OCI-LY3 (cell line): ENCODE data around the gene TRERF1.

Experiments
- H2AFZ ChIP-seq: fragments of 200-600, 300-600 bp; shearing (Covaris generic); 2 replicates; pipeline ENCODE4 v1.6.0; 2014; ENCODE audit warnings: antibody characterized with exemption, low read depth, low read length
- H3K27ac ChIP-seq: fragments of 200-600, 300-600 bp; sonication (generic); 2 replicates; pipeline ENCODE4 v1.5.1; 2014; ENCODE audit warnings: mild to moderate bottlenecking, low read length, moderate library complexity, mixed read lengths
- H3K27me3 ChIP-seq: fragments of 200-600, 300-600 bp; sonication (generic); 2 replicates; pipeline ENCODE4 v1.6.1; 2014; ENCODE audit warnings: low read depth, low read length, mixed read lengths
- H3K36me3 ChIP-seq: fragments of 200-600, 300-600 bp; sonication (generic); replicated peaks from 2 replicates; pipeline ENCODE3; 2014; ENCODE audit warnings: low read depth, low read length, mixed read lengths
- H3K4me1 ChIP-seq: fragments of 300-600, 200-600 bp; sonication (generic); 2 replicates; pipeline ENCODE4 v1.6.1; 2014; ENCODE audit warnings: low read length, mixed read lengths
- H3K4me2 ChIP-seq: fragments of 200-600, 300-600 bp; sonication (generic); 2 replicates; pipeline ENCODE4 v1.6.1; 2014; ENCODE audit warnings: low read length, mixed read lengths
- H3K4me3 ChIP-seq: fragments of 300-600, 200-600 bp; sonication (generic); 2 replicates; pipeline ENCODE4 v1.5.1; 2014; ENCODE audit warnings: antibody characterized with exemption, mild to moderate bottlenecking, low read length, moderate library complexity
- H3K79me2 ChIP-seq: fragments of 300-600, 200-600 bp; shearing (Covaris generic); 2 replicates; pipeline ENCODE4 v1.6.1; 2014; ENCODE audit warnings: mild to moderate bottlenecking, low read length, mixed read lengths
- H3K9ac ChIP-seq: fragments of 300-600, 200-600 bp; shearing (Covaris generic); 2 replicates; pipeline ENCODE4 v1.6.0; 2014; ENCODE audit warnings: mild to moderate bottlenecking, low read length, moderate library complexity
- H3K9me3 ChIP-seq: fragments of 200-600, 300-600 bp; shearing (Covaris generic); 2 replicates; pipeline ENCODE4 v1.6.1; 2014; ENCODE audit warnings: low read length, mixed read lengths; ENCODE audit not compliant: insufficient read depth
- H4K20me1 ChIP-seq: fragments of 200-600, 300-600 bp; sonication (generic); 2 replicates; pipeline ENCODE4 v1.6.1; 2016; ENCODE audit warnings: low read length, mixed read lengths; ENCODE audit not compliant: insufficient read depth
- EZH2phosphoT487 ChIP-seq: fragments of 200-600 bp; shearing (Covaris generic); IDR thresholded peaks from 2 replicates; pipeline ENCODE4 v1.6.1; 2018; ENCODE audit warnings: antibody characterized with exemption, mixed run types, low read depth
- TF ChIP-seq, protein P1 (sequence below): fragments of 200-600, 300-600 bp; sonication (generic); IDR thresholded peaks from 2 replicates; pipeline ENCODE4 v1.5.1; 2014; ENCODE audit warnings: antibody characterized with exemption, low read length, low read depth

Gene TRERF1

DNA sequence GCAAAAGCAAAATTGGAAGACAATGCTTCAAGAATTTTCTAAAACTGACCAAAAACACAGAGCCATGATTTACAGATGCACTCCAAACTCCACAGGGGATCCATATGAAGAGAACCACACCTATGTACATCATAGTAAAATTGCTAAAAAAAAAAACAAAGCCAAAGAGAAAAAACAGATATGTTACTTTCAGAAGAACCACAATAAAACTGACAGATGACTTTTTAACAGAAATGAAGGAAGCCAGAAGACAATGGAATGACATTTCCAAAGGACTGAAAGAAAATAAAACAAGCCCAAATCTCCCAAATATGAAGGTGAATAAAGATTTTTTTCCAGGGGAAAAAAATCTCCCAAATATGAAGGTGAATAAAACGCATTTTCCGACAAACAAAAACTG lies 17.5 kb downstream of the TRERF1 start:
- H3K27ac ChIP-seq: no peak overlapping the region
- H3K27me3 ChIP-seq: no peaks in the 10 kb centered on the region
- peaks cover 50% of the 10 kb centered on the region for H3K36me3 ChIP-seq
- H3K9ac ChIP-seq: no peak overlapping the region
- H4K20me1 ChIP-seq: peaks cover 12% of the 10 kb centered on the region; the same call in 1 of the 2 replicates
- H3K4me2 ChIP-seq: no peak overlapping the region
- peaks cover 55% of the 10 kb centered on the region for H3K79me2 ChIP-seq
- H2AFZ ChIP-seq: no peak overlapping the region
- TF ChIP-seq EZH2phosphoT487: no peak
- peaks cover 17% of the 10 kb centered on the region for H3K9me3 ChIP-seq
- H3K4me1 ChIP-seq: peaks cover 23% of the 10 kb centered on the region
- no peak overlapping the region for H3K4me3 ChIP-seq

DNA sequence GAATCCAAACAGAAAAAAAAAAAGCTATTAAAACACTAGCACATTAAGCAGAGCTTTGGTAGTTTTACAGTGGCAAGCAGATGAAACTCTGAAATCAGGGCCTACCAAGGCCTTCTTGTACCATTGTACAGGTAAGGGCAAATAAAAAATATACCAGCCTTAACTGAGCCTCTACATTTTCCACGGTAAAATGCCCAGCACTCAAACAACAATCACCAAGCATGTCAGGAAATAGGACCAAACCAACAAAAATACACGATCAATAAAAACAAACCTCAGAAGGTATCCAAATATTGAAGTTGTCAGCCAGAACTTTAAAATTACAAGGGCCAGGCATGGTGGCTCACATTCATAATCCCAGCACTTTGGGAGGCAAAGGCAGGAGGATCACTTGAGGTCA lies 18.3 kb downstream of the TRERF1 start:
- no peak for TF ChIP-seq EZH2phosphoT487
- TF ChIP-seq, protein P1, sequence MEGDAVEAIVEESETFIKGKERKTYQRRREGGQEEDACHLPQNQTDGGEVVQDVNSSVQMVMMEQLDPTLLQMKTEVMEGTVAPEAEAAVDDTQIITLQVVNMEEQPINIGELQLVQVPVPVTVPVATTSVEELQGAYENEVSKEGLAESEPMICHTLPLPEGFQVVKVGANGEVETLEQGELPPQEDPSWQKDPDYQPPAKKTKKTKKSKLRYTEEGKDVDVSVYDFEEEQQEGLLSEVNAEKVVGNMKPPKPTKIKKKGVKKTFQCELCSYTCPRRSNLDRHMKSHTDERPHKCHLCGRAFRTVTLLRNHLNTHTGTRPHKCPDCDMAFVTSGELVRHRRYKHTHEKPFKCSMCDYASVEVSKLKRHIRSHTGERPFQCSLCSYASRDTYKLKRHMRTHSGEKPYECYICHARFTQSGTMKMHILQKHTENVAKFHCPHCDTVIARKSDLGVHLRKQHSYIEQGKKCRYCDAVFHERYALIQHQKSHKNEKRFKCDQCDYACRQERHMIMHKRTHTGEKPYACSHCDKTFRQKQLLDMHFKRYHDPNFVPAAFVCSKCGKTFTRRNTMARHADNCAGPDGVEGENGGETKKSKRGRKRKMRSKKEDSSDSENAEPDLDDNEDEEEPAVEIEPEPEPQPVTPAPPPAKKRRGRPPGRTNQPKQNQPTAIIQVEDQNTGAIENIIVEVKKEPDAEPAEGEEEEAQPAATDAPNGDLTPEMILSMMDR: no peak
- Histone ChIP-seq H2AFZ (no peak overlapping the region), H3K9me3 (peaks cover 17% of the 10 kb centered on the region), H3K4me2 (no peak overlapping the region), H3K9ac (no peak overlapping the region), H3K4me3 (no peak overlapping the region), H3K27ac (no peak overlapping the region), H3K36me3 (peaks cover 47% of the 10 kb centered on the region), H3K79me2 (peaks cover 52% of the 10 kb centered on the region), H4K20me1 (peaks cover 9% of the 10 kb centered on the region; the same call in 1 of the 2 replicates), H3K27me3 (no peaks in the 10 kb centered on the region), H3K4me1 (peaks cover 24% of the 10 kb centered on the region)

DNA sequence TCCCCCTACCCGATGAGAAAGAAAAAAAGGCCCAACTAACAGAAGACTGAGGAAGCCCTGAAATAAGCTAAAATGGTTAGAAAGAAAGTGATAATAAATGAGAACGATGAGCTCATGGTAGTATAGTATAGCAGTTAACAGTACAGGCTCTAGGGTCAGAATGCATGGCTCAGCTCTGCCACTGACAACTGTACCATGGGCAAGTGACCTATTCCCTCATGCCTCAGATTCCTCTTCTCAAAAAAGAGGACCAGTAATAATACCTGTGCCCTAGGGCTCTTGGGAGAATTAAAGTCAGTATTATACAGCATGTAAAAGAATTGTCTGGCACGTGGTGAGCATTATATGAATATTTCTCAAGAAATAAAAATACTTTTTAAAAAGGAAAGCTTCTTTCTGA lies 19.8 kb downstream of the TRERF1 start:
- Histone ChIP-seq H3K9me3 (peaks cover 17% of the 10 kb centered on the region), H3K36me3 (peaks cover 40% of the 10 kb centered on the region), H3K9ac (no peak overlapping the region), H2AFZ (no peak overlapping the region), H3K4me2 (no peak overlapping the region), H3K27me3 (no peaks in the 10 kb centered on the region), H3K27ac (no peak overlapping the region), H3K4me3 (no peak overlapping the region), H3K79me2 (peaks cover 47% of the 10 kb centered on the region), H3K4me1 (peaks cover 38% of the 10 kb centered on the region), H4K20me1 (peaks cover 4% of the 10 kb centered on the region; the same call in 1 of the 2 replicates)
- TF ChIP-seq EZH2phosphoT487: no peak
- TF ChIP-seq, protein P1: no peak

DNA sequence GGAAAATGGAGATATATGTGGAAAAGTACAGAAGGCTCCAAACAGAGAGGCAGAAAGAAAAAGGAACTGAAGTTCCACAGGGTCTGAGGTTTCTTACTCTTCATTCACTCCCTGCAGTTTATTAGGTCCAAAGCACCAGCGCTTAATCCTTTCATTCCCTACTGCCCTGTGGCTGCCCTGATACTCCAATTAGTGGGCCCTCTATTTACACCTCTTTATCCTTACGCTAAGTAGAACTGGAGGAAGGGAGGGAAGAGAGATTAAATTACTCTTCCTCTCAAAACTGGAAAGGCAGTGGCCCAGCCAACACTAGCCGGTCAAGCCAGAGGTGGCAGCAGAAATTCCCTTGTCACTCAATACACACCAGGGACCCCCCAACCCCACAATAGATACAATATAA lies 20.4 kb downstream of the TRERF1 start:
- no peak overlapping the region for H2AFZ ChIP-seq
- no peak overlapping the region for H3K9ac ChIP-seq
- peaks cover 5% of the 10 kb centered on the region; the same call in 1 of the 2 replicates for H4K20me1 ChIP-seq
- H3K9me3 ChIP-seq: peaks cover 17% of the 10 kb centered on the region
- H3K4me2 ChIP-seq: no peak overlapping the region
- no peak overlapping the region for H3K27ac ChIP-seq
- TF ChIP-seq, protein P1: no peak
- TF ChIP-seq EZH2phosphoT487: no peak
- no peak overlapping the region for H3K4me3 ChIP-seq
- peaks cover 39% of the 10 kb centered on the region for H3K36me3 ChIP-seq
- H3K27me3 ChIP-seq: no peaks in the 10 kb centered on the region
- peaks cover 48% of the 10 kb centered on the region for H3K79me2 ChIP-seq
- H3K4me1 ChIP-seq: peaks cover 40% of the 10 kb centered on the region

DNA sequence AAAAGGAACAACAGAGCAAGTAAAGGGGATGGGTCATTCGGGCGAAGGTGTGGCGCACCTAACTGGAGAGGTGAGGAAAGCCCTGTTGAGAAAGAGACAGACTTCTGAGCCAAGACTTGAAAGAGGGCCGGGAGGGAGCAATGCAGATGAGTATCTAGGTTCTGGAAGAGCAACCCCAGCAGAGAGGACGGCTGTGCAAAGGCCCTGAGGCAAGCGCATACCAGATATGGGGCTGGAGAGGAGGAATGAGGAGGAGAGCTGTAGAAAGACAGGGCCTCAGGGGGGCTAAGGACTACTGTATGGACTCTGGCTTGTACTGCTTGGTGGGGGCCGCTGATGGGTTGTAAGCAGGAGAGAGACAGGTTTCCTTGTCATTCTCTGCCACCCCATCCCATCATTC lies 21.9 kb downstream of the TRERF1 start:
- no peak for TF ChIP-seq EZH2phosphoT487
- TF ChIP-seq, protein P1: no peak
- no peak overlapping the region for H3K4me3 ChIP-seq
- peaks cover 17% of the 10 kb centered on the region for H3K9me3 ChIP-seq
- H3K27ac ChIP-seq: no peak overlapping the region
- H3K4me1 ChIP-seq: peaks cover 52% of the 10 kb centered on the region
- H4K20me1 ChIP-seq: peaks cover 7% of the 10 kb centered on the region; the same call in 1 of the 2 replicates
- peaks cover 56% of the 10 kb centered on the region for H3K79me2 ChIP-seq
- peaks cover 39% of the 10 kb centered on the region for H3K36me3 ChIP-seq
- no peaks in the 10 kb centered on the region for H3K27me3 ChIP-seq
- H3K4me2 ChIP-seq: peak overlapping the region; percentile 76
- no peak overlapping the region for H3K9ac ChIP-seq
- H2AFZ ChIP-seq: no peak overlapping the region
